Measurements from ENCODE around the gene PNMA8A. TPM values are rescaled to one million over a fixed set of nuclear protein-coding genes. Genes with fewer than 3 reads are reported as not detected.

The PNMA8A gene
- total and polyA plus RNA-seq, 2 experiments from 2014 or later: 0.26 to 0.76 TPM

- Histone ChIP-seq H3K79me2 (ENCODE audit: insufficient read depth) (no peaks in the 10 kb centered on the region), H3K27me3 (replicated peaks; ENCODE audit: insufficient read depth) (no peaks in the 10 kb centered on the region), H3K4me3 (no peak overlapping the region), H3K4me2 (ENCODE audit: unreplicated experiment) (no peak overlapping the region), H4K20me1 (ENCODE audit: insufficient read depth) (no peaks in the 10 kb centered on the region), H2AFZ (no peak overlapping the region), H3K4me1 (ENCODE audit: insufficient read depth) (0 out of 2 replicates have a peak, but pooled peaks cover 11% of the 10 kb centered on the region), H3K9me3 (ENCODE audit: low read depth) (no peaks in the 10 kb centered on the region), H3K36me3 (ENCODE audit: low read depth) (no peaks in the 10 kb centered on the region), H3K9ac (no peak overlapping the region), H3F3A (ENCODE audit: insufficient read depth) (no peaks in the 10 kb centered on the region), H3K9me2 (ENCODE audit: insufficient read depth) (no peaks in the 10 kb centered on the region), H3K27ac (no peak overlapping the region)
- WGBS, 2 experiments (ENCODE audit: low coverage in 1 of 2, low lambda C conversion rate in 2 of 2, missing lambda C conversion rate in 2 of 2): 56 to 58% methylated on average over 5 of the region's 5 CpGs
- TF ChIP-seq EZH2phosphoT487 (IDR thresholded peaks at IDR 0.05; ENCODE audit: insufficient read depth, low read depth): no peak
- no peak for TF ChIP-seq EZH2 (IDR thresholded peaks at IDR 0.05; ENCODE audit: insufficient read depth, poor library complexity, severe bottlenecking)
- DNase-seq: no peak
- in situ Hi-C loops (cut with MboI): no loop called here
Observed at GRCh38 chr19:46423188-46423587, 48.2 kb downstream of the PNMA8A start.

GRCh38 chr19:46422344-46422743 lies 49.0 kb downstream of the PNMA8A start:
- H3K4me3 ChIP-seq: no peak overlapping the region
- no peak for TF ChIP-seq EZH2phosphoT487 (IDR thresholded peaks at IDR 0.05; ENCODE audit: insufficient read depth, low read depth)
- no peak for TF ChIP-seq EZH2 (IDR thresholded peaks at IDR 0.05; ENCODE audit: insufficient read depth, poor library complexity, severe bottlenecking)
- H3K27me3 ChIP-seq (replicated peaks; ENCODE audit: insufficient read depth): no peaks in the 10 kb centered on the region
- H3K79me2 ChIP-seq (ENCODE audit: insufficient read depth): no peaks in the 10 kb centered on the region
- H3K9me3 ChIP-seq (ENCODE audit: low read depth): no peaks in the 10 kb centered on the region
- no peak overlapping the region for H3K4me2 ChIP-seq (ENCODE audit: unreplicated experiment)
- in situ Hi-C loops (cut with MboI): no loop called here
- H3K27ac ChIP-seq: no peak overlapping the region
- H3F3A ChIP-seq (ENCODE audit: insufficient read depth): no peaks in the 10 kb centered on the region
- no peak overlapping the region for H2AFZ ChIP-seq
- 0 out of 2 replicates have a peak, but pooled peaks cover 11% of the 10 kb centered on the region for H3K4me1 ChIP-seq (ENCODE audit: insufficient read depth)
- no peak overlapping the region for H3K9ac ChIP-seq
- H3K36me3 ChIP-seq (ENCODE audit: low read depth): no peaks in the 10 kb centered on the region
- no peaks in the 10 kb centered on the region for H3K9me2 ChIP-seq (ENCODE audit: insufficient read depth)
- no peak for DNase-seq
- H4K20me1 ChIP-seq (ENCODE audit: insufficient read depth): no peaks in the 10 kb centered on the region
- WGBS, 2 experiments (ENCODE audit: low coverage in 1 of 2, low lambda C conversion rate in 2 of 2, missing lambda C conversion rate in 2 of 2): 22 to 36% methylated on average over 2 of the region's 2 CpGs

- Histone ChIP-seq H2AFZ (no peak overlapping the region), H3K27me3 (replicated peaks; ENCODE audit: insufficient read depth) (no peaks in the 10 kb centered on the region), H3K9me3 (ENCODE audit: low read depth) (no peaks in the 10 kb centered on the region), H3K79me2 (ENCODE audit: insufficient read depth) (no peaks in the 10 kb centered on the region), H4K20me1 (ENCODE audit: insufficient read depth) (no peaks in the 10 kb centered on the region), H3K4me2 (ENCODE audit: unreplicated experiment) (no peak overlapping the region), H3F3A (ENCODE audit: insufficient read depth) (no peaks in the 10 kb centered on the region; the same call in 1 of the 2 replicates), H3K9me2 (ENCODE audit: insufficient read depth) (no peaks in the 10 kb centered on the region), H3K36me3 (ENCODE audit: low read depth) (no peaks in the 10 kb centered on the region), H3K27ac (no peak overlapping the region), H3K4me1 (ENCODE audit: insufficient read depth) (no peaks in the 10 kb centered on the region; the same call in 1 of the 2 replicates), H3K4me3 (no peak overlapping the region), H3K9ac (no peak overlapping the region)
- WGBS, 2 experiments (ENCODE audit: low coverage in 1 of 2, low lambda C conversion rate in 2 of 2, missing lambda C conversion rate in 2 of 2): 71% methylated on average over 7 of the region's 7 CpGs
- in situ Hi-C loops (cut with MboI): no loop called here
- DNase-seq: no peak
- TF ChIP-seq EZH2 (IDR thresholded peaks at IDR 0.05; ENCODE audit: insufficient read depth, poor library complexity, severe bottlenecking) (no peak), EZH2phosphoT487 (IDR thresholded peaks at IDR 0.05; ENCODE audit: insufficient read depth, low read depth) (no peak)
Observed at GRCh38 chr19:46420056-46420455, 51.3 kb downstream of the PNMA8A start.

Other genes starting within 250 kb of the PNMA8A start
- gene IGFL1, start 241.8 kb downstream of the PNMA8A start, total RNA-seq (2014; rRNA removed; shearing (Covaris generic)): not detected in 2 replicates
- gene IGFL1, start 241.8 kb downstream of the PNMA8A start, polyA plus RNA-seq (2016; fragmentation: Nextera tagmentation; extraction: Ambion mirVana): not detected in 2 replicates
- gene HIF3A, start 174.5 kb downstream of the PNMA8A start, total RNA-seq (2014; rRNA removed; shearing (Covaris generic)): not detected in 2 replicates
- gene HIF3A, start 174.5 kb downstream of the PNMA8A start, polyA plus RNA-seq (2016; fragmentation: Nextera tagmentation; extraction: Ambion mirVana): 0.20 and 0.27 TPM in 2 replicates
- 56.4 and 60.8 TPM in 2 replicates for gene PPP5C, start 124.5 kb downstream of the PNMA8A start, total RNA-seq (2014; rRNA removed; shearing (Covaris generic))
- gene PPP5C, start 124.5 kb downstream of the PNMA8A start, polyA plus RNA-seq (2016; fragmentation: Nextera tagmentation; extraction: Ambion mirVana): 47.3 and 48.7 TPM in 2 replicates
- 8.9 and 10.1 TPM in 2 replicates for gene CCDC8, start 58.0 kb downstream of the PNMA8A start, total RNA-seq (2014; rRNA removed; shearing (Covaris generic))
- 5.5 and 6.0 TPM in 2 replicates for gene CCDC8, start 58.0 kb downstream of the PNMA8A start, polyA plus RNA-seq (2016; fragmentation: Nextera tagmentation; extraction: Ambion mirVana)
- gene PNMA8C, start 42.6 kb downstream of the PNMA8A start, total RNA-seq (2014; rRNA removed; shearing (Covaris generic)): not detected in 2 replicates
- not detected in 2 replicates for gene PNMA8C, start 42.6 kb downstream of the PNMA8A start, polyA plus RNA-seq (2016; fragmentation: Nextera tagmentation; extraction: Ambion mirVana)
- 0.25 and 0.65 TPM in 2 replicates for gene PNMA8B, start 24.3 kb upstream of the PNMA8A start, total RNA-seq (2014; rRNA removed; shearing (Covaris generic))
- gene PNMA8B, start 24.3 kb upstream of the PNMA8A start, polyA plus RNA-seq (2016; fragmentation: Nextera tagmentation; extraction: Ambion mirVana): 0.13 and 0.20 TPM in 2 replicates
- 229 and 271 TPM in 2 replicates for gene CALM3, start 129.8 kb upstream of the PNMA8A start, total RNA-seq (2014; rRNA removed; shearing (Covaris generic))
- 217 and 225 TPM in 2 replicates for gene CALM3, start 129.8 kb upstream of the PNMA8A start, polyA plus RNA-seq (2016; fragmentation: Nextera tagmentation; extraction: Ambion mirVana)
- 18.0 and 21.1 TPM in 2 replicates for gene PTGIR, start 153.5 kb upstream of the PNMA8A start, total RNA-seq (2014; rRNA removed; shearing (Covaris generic))
- gene PTGIR, start 153.5 kb upstream of the PNMA8A start, polyA plus RNA-seq (2016; fragmentation: Nextera tagmentation; extraction: Ambion mirVana): 21.1 and 21.5 TPM in 2 replicates
- gene GNG8, start 164.6 kb upstream of the PNMA8A start, total RNA-seq (2014; rRNA removed; shearing (Covaris generic)): not detected in 2 replicates
- gene GNG8, start 164.6 kb upstream of the PNMA8A start, polyA plus RNA-seq (2016; fragmentation: Nextera tagmentation; extraction: Ambion mirVana): not detected in 2 replicates
- 7.1 and 7.3 TPM in 2 replicates for gene DACT3, start 189.6 kb upstream of the PNMA8A start, total RNA-seq (2014; rRNA removed; shearing (Covaris generic))
- 0.63 and 0.66 TPM in 2 replicates for gene DACT3, start 189.6 kb upstream of the PNMA8A start, polyA plus RNA-seq (2016; fragmentation: Nextera tagmentation; extraction: Ambion mirVana)
- gene PRKD2, start 245.6 kb upstream of the PNMA8A start, total RNA-seq (2014; rRNA removed; shearing (Covaris generic)): 11.9 and 16.4 TPM in 2 replicates
- 12.3 and 14.2 TPM in 2 replicates for gene PRKD2, start 245.6 kb upstream of the PNMA8A start, polyA plus RNA-seq (2016; fragmentation: Nextera tagmentation; extraction: Ambion mirVana)